Natural killer cell (primary cell): ENCODE data around the gene KRTAP5-4. TPM values are rescaled to one million over a fixed set of nuclear protein-coding genes. Genes with fewer than 3 reads are reported as not detected.
"Not testable (repeated sequence)": the region's sequence is repeated elsewhere in the genome, so short reads cannot be mapped to it uniquely, and the experiment has no call there.

ENCODE experiments used
- ATAC-seq, 3 donors: fragments of 150-1000 bp in 2 of 3; fragments of 200-7000 bp in 1 of 3; cut with Tn5 transposase; 1 replicate in 1 of 3; 2 replicates in 2 of 3; pipeline ENCODE4 v1.10.0; 2021; ENCODE audit warnings: mild to moderate bottlenecking in 2 of 3, moderate library complexity in 2 of 3
- DNase-seq, 2 donors: peaks; one replicate each; pipeline versions ENCODE4 v3.0.0 to v3.0.0-alpha.2; 2013 to 2021; ENCODE audit warnings: mixed read lengths in 1 of 2
- H3K27ac ChIP-seq: one replicate; pipeline ENCODE4 v1.5.1; 2013; ENCODE audit warnings: mild to moderate bottlenecking, low read length
- H3K27me3 ChIP-seq: one replicate; pipeline ENCODE4 v1.6.1; 2013; ENCODE audit warnings: low read length; ENCODE audit not compliant: control insufficient read depth, insufficient read depth
- H3K36me3 ChIP-seq: one replicate; pipeline ENCODE4 v1.6.1; 2013; ENCODE audit warnings: low read length; ENCODE audit not compliant: control insufficient read depth, insufficient read depth
- H3K4me1 ChIP-seq: one replicate; pipeline ENCODE4 v1.6.1; 2013; ENCODE audit warnings: low read length; ENCODE audit not compliant: control insufficient read depth, insufficient read depth
- H3K4me3 ChIP-seq: one replicate; pipeline ENCODE4 v1.5.1; 2013; ENCODE audit warnings: low read length
- H3K9me3 ChIP-seq: one replicate; pipeline ENCODE4 v1.6.1; 2013; ENCODE audit warnings: low read length; ENCODE audit not compliant: control insufficient read depth, insufficient read depth
- H3K27ac Mint-ChIP-seq, 2 donors: one replicate each; pipeline ENCODE4 v1.8.0; 2022; ENCODE audit warnings: mild to moderate bottlenecking in 2 of 2, mixed read lengths in 2 of 2, moderate library complexity in 1 of 2
- H3K27me3 Mint-ChIP-seq, 2 donors: one replicate each; pipeline ENCODE4 v1.8.0; 2022; ENCODE audit warnings: low read depth in 2 of 2, mixed read lengths in 2 of 2
- H3K36me3 Mint-ChIP-seq: one replicate; pipeline ENCODE4 v1.8.0; 2022; ENCODE audit warnings: mixed read lengths
- H3K4me1 Mint-ChIP-seq, 2 donors: one replicate each; pipeline ENCODE4 v1.8.0; 2022; ENCODE audit warnings: mixed read lengths in 2 of 2
- H3K4me3 Mint-ChIP-seq: one replicate; pipeline ENCODE4 v1.8.0; 2022; ENCODE audit warnings: mild to moderate bottlenecking, moderate library complexity, mixed read lengths
- H3K9me3 Mint-ChIP-seq, 2 donors: one replicate each; pipeline ENCODE4 v1.8.0; 2022; ENCODE audit warnings: mixed read lengths in 2 of 2
- WGBS: methylation state at CpG from one replicate; pipeline ENCODE4 v1.1.7; 2013; ENCODE audit warnings: missing lambda C conversion rate; ENCODE audit not compliant: insufficient coverage; 5-methylcytosine and 5-hydroxymethylcytosine counted together
- intact Hi-C: fragments of 100-400 bp; cut with micrococcal nuclease; formaldehyde crosslinking; loops from one replicate; pipeline ENCODE4 v1.14.2; 2022
- total RNA-seq, 4 donors: library from RNA; stranded (reverse); fragments of 120-200 nt in 1 of 4; gene quantifications; one replicate each; pipeline versions ENCODE4 v1.2.3 to v1.2.4, GENCODE V29; 2013 to 2022
- TF ChIP-seq, protein P1 (sequence below): fragments of 200-600 bp; IDR thresholded peaks from one replicate; pipeline ENCODE4 v1.8.0; 2022; ENCODE audit warnings: antibody characterized with exemption

Gene KRTAP5-4
- total RNA-seq, 3 donors from 2014 or later (not counting 1 experiment from before 2014, with no cell fraction given): not detected

DNA sequence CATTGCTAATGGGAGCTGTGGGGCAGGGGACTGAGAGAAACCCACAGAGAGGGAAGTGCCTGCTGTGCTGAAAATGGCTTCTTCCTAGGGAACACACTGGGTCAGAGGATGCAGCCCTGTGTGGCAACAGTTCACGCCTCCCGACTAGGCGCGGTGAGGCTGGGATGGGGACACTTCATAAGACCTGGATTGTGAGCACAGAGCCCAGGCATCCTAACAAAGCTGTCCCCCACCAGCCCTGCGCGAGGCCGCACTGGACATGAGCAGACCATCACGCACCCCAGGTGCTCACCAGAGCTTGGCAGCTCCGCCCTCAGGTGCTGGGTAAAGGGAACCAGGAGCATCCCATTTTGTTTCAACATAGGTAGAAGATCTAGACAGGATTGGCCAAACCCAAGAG lies 1.8 kb upstream of the KRTAP5-4 start:
- no peaks in the 10 kb centered on the region for H3K9me3 ChIP-seq
- H3K27ac ChIP-seq: no peak overlapping the region
- Mint-ChIP-seq H3K36me3 (no peaks in the 10 kb centered on the region), H3K4me1 (peaks cover 0 to 5% of the 10 kb centered on the region in 2 donors), H3K9me3 (no peaks in the 10 kb centered on the region), H3K27ac (no peak overlapping the region), H3K27me3 (peaks cover 17 to 42% of the 10 kb centered on the region in 2 donors), H3K4me3 (no peak overlapping the region)
- intact Hi-C loops: no loop called here
- ATAC-seq: no peak
- no peak for DNase-seq
- TF ChIP-seq, protein P1, sequence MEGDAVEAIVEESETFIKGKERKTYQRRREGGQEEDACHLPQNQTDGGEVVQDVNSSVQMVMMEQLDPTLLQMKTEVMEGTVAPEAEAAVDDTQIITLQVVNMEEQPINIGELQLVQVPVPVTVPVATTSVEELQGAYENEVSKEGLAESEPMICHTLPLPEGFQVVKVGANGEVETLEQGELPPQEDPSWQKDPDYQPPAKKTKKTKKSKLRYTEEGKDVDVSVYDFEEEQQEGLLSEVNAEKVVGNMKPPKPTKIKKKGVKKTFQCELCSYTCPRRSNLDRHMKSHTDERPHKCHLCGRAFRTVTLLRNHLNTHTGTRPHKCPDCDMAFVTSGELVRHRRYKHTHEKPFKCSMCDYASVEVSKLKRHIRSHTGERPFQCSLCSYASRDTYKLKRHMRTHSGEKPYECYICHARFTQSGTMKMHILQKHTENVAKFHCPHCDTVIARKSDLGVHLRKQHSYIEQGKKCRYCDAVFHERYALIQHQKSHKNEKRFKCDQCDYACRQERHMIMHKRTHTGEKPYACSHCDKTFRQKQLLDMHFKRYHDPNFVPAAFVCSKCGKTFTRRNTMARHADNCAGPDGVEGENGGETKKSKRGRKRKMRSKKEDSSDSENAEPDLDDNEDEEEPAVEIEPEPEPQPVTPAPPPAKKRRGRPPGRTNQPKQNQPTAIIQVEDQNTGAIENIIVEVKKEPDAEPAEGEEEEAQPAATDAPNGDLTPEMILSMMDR: no peak
- no peaks in the 10 kb centered on the region for H3K36me3 ChIP-seq
- 90% methylated on average over 9 of the region's 9 CpGs for WGBS
- no peak overlapping the region for H3K4me3 ChIP-seq
- H3K27me3 ChIP-seq: no peaks in the 10 kb centered on the region
- peaks cover 2% of the 10 kb centered on the region for H3K4me1 ChIP-seq

DNA sequence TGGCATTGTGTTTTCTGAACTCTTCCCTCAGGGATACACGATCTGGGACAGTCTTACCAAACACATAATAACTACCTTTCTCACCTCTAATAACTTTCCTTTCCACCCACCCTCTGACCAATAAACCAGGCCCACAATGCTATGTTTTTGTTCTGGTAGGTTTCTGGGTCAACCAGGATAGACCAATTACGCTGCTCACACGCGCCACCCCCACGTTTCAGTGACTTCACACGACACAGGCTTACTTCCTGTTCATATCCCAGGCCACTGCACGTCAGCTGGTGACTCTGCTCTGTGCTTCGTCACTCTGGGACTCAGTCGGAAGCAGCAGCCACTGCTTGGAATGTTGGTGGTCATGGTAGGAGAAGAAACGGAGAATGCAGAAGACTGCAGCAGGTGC lies 2.5 kb downstream of the KRTAP5-4 start:
- TF ChIP-seq, protein P1: no peak
- peaks cover 0 to 5% of the 10 kb centered on the region in 2 donors for H3K4me1 Mint-ChIP-seq
- 52% methylated on average over 10 of the region's 10 CpGs for WGBS
- no peak overlapping the region for H3K27ac ChIP-seq
- ATAC-seq (peak; percentile 21 to 59 (median 48)), DNase-seq (peak in 1 of 2 donors; percentile 48)
- H3K27me3 Mint-ChIP-seq: peaks cover 30 to 56% of the 10 kb centered on the region in 2 donors
- no peak overlapping the region for H3K27ac Mint-ChIP-seq
- no peaks in the 10 kb centered on the region for H3K27me3 ChIP-seq
- intact Hi-C loops: no loop called here
- no peaks in the 10 kb centered on the region for H3K4me1 ChIP-seq
- H3K9me3 ChIP-seq: no peaks in the 10 kb centered on the region
- H3K36me3 ChIP-seq: no peaks in the 10 kb centered on the region
- no peak overlapping the region for H3K4me3 ChIP-seq
- no peaks in the 10 kb centered on the region for H3K9me3 Mint-ChIP-seq
- H3K4me3 Mint-ChIP-seq: no peak overlapping the region
- H3K36me3 Mint-ChIP-seq: no peaks in the 10 kb centered on the region

DNA sequence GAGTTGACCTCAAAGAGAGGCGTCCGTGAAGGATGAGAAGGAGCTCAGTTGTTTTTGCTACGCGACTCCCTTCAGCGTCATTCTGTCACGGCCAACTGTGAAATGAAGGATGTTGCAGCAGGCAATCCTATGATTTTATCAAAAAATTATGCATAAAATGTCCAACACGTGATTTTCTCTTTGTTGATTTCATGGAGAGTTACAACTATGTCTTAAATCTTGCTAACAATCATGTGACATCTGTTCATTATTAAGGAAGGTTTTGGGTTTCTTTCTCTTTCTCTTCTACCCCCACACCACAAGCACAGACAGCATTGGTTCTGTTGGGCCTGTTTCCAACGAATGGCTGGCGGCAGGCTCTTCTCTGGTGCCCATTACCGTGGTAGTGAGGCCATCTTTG lies 3.7 kb downstream of the KRTAP5-4 start:
- Histone ChIP-seq H3K4me1 (no peaks in the 10 kb centered on the region), H3K9me3 (no peaks in the 10 kb centered on the region), H3K27ac (no peak overlapping the region), H3K36me3 (no peaks in the 10 kb centered on the region), H3K4me3 (no peak overlapping the region), H3K27me3 (no peaks in the 10 kb centered on the region)
- H3K36me3 Mint-ChIP-seq: no peaks in the 10 kb centered on the region
- 90% methylated on average over 9 of the region's 10 CpGs for WGBS
- DNase-seq (no peak), ATAC-seq (no peak)
- H3K27ac Mint-ChIP-seq: peak overlapping the region in 1 of 2 donors; percentile 40
- H3K27me3 Mint-ChIP-seq: peaks cover 33 to 62% of the 10 kb centered on the region in 2 donors
- intact Hi-C loops: no loop called here
- TF ChIP-seq, protein P1: no peak
- H3K4me1 Mint-ChIP-seq: peaks cover 0 to 5% of the 10 kb centered on the region in 2 donors
- no peaks in the 10 kb centered on the region for H3K9me3 Mint-ChIP-seq
- H3K4me3 Mint-ChIP-seq: no peak overlapping the region

DNA sequence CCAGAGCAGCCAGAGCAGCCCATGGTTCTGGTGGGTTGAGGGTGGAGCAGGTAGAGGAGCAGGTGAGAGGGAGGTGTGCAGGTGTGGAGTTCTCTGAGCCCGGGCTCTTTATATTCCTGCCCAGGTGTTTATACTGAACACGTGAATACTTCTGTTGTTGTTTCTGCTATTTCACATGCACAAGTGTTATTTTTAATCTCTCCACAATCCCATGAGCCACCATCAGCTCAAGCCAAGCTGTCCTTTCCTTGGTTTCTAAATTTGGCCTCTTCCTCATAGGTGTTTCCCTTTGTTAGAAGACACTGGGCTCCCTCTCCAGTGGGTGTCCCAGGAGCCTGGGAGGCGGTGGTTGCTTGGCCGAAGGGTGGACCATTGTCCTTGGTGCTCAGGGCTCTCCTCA lies 13.6 kb downstream of the KRTAP5-4 start, which contains the start of gene KRTAP5-3:
TSS of gene KRTAP5-3 (minus strand) at position 101 of the 400 bp plus-strand sequence. CDS start at position 23, 78 bp downstream.
- WGBS: 84% methylated on average over 4 of the region's 4 CpGs
- Mint-ChIP-seq H3K27ac (no peak within 1 kb of the TSS), H3K27me3 (peaks cover 23 to 26% of the 10 kb centered on the region in 2 donors), H3K9me3 (no peaks in the 10 kb centered on the region), H3K4me3 (no peak within 1 kb of the TSS), H3K4me1 (no peaks in the 10 kb centered on the region), H3K36me3 (no peaks in the 10 kb centered on the region)
- no peak for DNase-seq
- intact Hi-C loops: no loop called here
- Histone ChIP-seq H3K36me3 (no peaks in the 10 kb centered on the region), H3K4me1 (peaks cover 15% of the 10 kb centered on the region), H3K9me3 (no peaks in the 10 kb centered on the region), H3K27me3 (peaks cover 2% of the 10 kb centered on the region), H3K4me3 (no peak within 1 kb of the TSS), H3K27ac (no peak within 1 kb of the TSS)
- ATAC-seq: no peak
- TF ChIP-seq, protein P1: no peak

DNA sequence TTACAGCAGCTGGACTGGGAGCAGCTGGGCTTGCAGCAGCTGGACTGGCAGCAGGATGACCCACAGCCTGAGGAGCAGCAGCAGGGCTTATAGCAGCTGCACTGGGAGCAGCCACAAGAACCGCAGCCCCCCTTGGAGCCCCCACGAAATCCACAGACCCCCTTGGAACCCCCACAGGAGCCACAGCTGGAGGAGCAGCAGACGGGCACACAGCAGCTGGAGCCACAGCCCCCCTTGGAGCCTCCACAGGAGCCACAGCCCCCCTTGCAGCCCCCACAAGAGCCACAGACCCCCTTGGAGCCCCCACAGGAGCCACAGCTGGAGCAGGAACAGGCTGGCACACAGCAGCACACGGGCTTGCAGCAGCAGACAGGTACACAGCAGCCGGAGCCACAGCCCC lies 14.0 kb downstream of the KRTAP5-4 start:
- H3K4me3 Mint-ChIP-seq, DNase-seq, H3K27me3 ChIP-seq, H3K4me3 ChIP-seq, H3K27ac ChIP-seq, H3K36me3 ChIP-seq, H3K9me3 ChIP-seq, H3K36me3 Mint-ChIP-seq, H3K4me1 Mint-ChIP-seq, H3K9me3 Mint-ChIP-seq, intact Hi-C loops, H3K27ac Mint-ChIP-seq, ATAC-seq: not testable (repeated sequence)
- H3K27me3 Mint-ChIP-seq: peaks cover 26 to 27% of the 10 kb centered on the region in 2 donors
- H3K4me1 ChIP-seq: peaks cover 15% of the 10 kb centered on the region
- WGBS: 54% methylated on average over 4 of the region's 5 CpGs
